GM19240 (cell line): ENCODE measurements around the gene ARL4C.
A peak's percentile ranks its signal among the peaks of the same experiment; 100 is the strongest.

Source experiments
- DNase-seq: peaks from one replicate; pipeline ENCODE4 v3.0.0; 2011; ENCODE audit warnings: low spot score; ENCODE audit not compliant: insufficient read length

Gene ARL4C, protein sequence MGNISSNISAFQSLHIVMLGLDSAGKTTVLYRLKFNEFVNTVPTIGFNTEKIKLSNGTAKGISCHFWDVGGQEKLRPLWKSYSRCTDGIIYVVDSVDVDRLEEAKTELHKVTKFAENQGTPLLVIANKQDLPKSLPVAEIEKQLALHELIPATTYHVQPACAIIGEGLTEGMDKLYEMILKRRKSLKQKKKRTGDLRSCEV

DNA sequence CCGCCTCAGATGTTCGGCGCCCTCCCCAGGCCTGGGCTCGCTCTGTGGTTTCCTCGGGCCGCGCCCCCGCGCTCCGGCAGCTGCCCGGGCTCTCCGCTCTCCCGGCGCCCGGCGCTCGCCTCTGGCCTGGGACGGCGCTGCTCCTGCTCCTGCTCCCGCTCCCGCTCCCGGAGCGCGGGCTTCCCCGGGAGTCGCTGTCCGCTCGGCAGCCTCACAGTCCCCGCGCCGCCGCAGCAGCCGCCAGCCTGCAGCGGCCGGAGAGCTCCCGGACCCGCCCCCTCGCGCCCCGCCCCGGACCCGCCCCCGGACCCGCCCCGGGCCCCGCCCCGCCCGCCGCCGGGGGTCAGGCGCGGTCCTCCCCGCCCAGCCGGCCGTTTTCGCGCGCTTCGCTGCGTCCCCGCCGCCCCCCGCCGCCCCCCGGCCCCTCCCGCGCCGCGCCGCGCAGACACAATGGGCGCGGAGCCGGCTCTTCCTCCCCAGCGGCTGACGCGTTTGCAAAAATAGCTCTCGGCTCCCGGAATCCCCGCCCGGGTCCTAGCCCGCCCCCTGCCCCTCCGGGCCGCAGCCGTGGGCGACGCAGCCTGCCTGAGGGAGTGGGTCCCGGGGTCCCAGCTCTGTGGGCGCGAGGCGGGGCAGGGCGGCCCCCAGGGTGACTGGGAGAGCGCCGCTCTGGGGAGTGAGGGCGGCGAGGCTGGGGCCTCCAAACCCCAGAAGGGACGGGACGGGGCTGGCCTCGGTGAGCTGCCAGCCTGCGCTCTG is at the start of gene ARL4C:
ARL4C (minus strand) TSS at position 247 of the 759 bp plus-strand sequence. CDS start 495 bp downstream, outside the sequence.
- DNase-seq: peak; percentile 44

DNA sequence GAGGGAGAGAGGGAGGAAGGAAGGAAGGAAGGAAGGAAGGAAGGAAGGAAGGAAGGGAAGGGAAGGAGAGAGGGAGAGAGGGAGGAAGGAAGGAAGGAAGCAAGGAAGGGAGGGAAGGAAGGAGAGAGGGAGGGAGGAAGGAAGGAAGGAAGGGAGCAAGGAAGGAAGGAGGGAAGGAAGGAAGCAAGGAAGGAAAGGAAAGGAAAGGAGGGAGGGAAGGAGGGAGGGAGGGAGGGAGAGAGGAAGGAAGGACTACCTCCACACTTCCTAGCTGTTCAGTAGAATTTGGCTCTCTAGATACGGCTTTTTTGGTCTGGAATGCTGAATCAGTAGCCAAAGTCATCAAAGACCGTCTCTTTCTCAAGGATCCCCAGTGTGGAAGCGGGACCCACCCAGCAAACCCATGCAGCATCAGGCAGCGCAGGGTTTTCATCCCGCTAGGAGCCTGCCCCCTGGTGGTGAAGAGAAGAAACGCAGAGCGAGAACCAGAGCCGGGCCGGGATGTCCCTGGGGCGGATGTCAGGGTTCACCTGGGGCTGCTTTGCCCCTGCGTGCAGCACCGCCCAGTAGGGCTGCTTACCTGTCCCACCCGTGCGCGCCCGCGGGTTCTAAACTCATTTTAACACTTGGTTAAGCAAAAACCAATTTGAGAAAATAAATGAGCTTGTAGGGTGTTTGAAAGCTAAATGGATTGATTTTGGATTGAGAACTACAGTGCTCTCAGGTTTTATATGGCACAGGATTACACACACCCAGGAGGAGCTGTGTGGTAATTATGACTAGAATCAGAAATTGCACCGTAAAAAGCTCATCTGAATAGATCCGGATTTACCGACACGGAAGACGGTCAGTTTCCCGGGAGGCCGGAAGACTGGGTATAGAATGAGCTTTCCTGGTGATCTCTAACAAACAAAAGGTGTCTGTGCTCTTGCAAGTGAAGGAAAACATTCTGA is 48.1 kb upstream of the ARL4C start:
- peak; percentile 67 for DNase-seq

DNA sequence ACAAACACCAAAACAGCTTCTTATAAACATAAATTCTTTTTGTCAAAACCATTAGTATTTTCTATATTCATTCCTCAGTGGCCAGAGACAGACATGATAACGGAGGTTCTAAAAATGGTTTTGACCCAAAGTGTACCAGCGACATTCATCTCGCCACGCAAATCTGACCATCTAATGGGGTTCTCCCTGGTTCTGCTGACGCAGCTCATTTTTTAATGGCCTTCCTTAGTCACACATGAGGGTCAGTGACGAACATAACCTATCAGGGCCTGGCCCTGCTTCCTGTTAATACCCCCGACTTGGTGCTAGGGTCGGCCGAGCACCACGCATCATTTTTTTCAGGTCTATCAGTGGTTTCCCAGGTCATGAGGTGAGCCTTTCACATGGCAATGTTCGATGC is 45.9 kb upstream of the ARL4C start:
- no peak for DNase-seq

DNA sequence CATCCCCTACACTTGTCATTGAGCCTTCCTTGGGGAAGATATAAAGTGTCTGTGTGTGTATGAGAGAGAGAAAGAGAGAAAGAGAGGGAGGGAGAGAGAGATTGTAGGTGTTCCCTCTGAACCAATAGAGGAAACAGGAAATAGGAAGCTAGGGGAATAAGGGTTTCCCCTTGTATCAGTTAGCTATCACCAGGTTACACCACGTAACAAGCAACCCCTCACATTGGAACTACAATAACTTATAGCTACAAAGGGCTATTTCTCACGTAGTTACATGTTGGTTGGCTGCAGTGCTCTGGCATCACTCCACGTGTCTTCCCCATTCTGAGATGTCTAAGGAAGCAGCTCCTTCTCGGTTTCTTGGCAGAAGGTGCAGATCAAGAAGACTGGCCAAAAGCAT is 41.0 kb upstream of the ARL4C start:
- DNase-seq: no peak

DNA sequence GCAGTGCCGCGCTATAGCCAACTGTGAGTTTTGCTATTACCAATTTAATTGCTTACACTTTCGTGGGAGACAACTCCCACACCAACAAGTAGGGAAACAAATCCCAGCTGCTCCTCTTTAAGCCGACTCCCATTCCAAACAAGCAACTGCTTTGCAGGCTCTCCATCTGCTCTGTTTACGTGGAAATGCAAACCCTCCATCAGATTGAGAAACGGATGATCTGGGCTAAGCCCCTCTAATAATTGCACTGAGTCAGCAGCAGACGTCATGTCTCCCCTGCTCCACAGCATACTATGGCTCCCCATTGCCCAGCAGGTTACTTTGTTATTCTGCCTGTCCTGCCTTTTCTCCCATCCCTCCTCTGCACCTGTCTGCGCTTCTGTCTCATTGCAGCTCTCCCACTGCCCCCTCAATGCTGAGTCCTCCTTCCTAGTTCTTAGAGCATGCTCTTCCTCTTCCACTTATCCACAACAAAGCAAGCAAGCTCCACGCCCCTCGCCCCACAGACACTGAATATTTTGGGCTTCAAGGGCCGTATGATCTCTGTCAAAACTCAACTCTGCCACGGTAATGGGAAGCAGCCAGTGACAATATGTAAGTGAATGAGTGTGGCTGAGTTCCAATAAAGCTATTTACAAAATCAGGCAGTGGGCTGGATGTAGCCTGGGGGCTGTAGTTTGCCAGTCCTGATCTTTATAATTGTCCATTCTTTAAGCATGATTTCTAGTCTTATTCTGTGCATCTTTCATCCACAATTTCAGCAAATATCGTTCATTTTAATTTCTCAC is 39.5 kb upstream of the ARL4C start:
- DNase-seq: no peak

DNA sequence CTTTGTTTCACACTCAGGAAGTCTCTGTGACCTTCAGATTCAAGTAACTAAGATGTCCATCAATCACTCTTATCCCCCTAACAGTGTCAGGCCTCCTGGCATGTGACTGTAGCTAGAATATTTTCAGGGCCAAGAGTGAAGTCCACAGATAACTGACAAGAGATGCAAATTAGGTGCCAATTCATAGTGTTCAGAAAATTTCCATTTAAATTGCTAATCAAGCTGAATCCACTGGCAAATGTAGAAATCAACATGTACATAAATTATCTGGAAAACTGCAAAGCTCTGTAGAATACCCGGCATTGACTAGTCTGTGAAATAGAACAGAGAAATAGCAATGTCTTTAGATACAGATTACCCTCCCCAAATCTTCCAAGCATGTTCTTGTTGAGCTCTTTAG is 38.6 kb upstream of the ARL4C start:
- no peak for DNase-seq

DNA sequence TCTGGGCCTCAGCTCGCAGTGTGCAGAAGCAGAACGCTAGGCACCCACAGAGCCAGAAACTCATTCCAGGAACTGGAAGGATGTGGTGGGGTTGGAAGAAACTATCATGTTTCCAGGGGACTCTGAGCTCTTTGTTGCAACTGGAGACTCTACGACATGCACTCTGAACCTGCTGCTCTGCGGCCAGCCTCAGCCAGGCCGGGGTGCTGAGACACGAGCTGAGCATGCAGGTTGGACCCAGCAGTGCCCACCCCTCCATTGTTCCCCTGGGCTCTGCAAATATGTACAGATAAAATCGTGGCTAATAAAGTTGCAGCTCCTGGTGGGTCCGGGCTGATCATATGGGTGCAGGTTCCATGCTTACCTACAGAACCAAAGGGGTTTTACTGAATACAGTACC is 37.6 kb upstream of the ARL4C start:
- DNase-seq: no peak

DNA sequence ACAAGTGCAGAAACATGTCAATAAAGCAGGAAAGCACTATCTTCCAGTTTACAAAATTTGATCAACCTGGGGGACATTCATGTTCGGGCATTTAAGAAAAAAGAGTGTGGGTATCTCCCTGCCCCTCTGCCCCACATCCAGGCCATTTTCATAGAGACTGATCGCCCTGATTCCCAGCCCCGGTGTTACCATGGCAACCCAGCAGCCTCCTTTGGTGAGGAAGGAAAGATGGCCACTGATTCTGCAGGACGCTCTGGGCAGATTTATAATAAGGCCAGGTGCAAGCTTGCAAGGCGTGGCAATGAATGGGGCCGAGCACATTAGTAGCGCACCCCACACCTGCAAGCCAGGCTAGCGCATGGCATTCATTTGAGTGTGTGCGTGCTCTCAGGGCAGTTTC is 36.7 kb upstream of the ARL4C start:
- DNase-seq: no peak

DNA sequence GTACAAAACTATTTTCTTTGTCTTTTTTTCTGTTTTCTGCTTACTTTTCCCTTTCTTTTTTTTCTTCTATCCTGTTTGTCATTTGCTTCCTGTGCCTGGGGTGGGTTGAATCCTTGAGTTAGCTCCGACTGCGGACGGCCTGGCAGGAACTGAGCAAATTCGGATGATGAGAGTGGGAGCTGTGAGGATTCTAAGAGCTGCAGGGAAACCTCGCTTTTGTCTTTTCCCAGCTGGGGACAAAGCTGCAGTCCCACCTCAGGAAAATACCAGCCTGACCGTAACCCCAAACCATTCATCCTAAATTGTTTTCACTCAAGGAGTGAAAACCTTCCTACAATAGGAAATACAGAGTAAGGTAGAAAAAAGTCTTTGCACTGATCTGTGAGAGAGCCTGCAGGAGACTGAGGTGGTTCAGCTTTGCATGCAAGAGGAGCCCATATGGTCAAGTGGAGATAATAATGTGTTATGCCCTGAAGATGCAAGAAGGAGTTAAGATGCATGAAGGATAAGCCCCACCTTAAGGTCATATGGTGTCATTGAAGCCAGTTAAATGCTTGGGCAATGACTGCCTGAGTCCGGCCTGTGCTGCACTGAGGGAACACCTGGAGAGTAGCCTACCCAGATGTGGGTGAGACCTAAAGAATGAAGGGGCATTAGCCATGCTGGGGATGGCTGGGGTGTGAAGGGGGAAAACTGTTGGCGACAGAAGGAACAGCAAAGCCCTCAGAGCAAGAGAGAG is 31.7 kb upstream of the ARL4C start:
- no peak for DNase-seq

DNA sequence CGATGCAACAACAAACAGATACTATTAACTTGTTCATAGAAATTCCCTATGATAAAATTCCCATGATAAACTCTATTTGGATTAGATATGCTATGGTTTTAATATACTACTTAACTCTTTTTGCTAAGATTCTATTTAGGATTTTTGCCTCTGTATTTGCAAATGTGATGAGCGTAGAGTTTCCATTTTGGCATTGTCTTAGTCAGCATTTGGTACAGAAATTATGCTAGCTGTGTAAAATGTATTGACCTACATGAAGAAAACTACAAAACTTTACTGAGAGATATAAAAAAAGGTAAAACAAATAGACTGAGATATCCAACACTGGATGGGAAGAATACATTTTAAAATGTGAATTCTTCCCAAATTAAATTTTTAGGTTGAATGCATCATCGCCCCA is 29.8 kb upstream of the ARL4C start:
- no peak for DNase-seq

DNA sequence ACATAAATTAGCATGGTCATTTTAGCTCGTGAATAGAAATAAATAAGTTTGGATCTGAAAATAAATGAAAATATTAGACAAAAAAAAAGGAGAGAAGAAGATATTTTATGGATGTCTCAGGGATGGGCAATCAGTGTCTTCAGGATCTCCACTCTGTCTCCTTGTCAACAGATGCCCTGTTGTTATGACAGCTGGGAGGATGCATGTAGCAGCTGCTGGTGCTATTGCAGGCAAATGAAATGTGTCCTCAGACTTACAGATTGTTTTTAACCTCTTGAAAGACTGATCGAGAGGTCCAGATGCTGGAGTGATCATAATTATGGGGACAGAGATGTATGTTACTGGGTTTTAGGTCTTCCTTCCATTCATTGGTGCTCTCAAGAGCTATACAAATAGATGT is 24.7 kb upstream of the ARL4C start:
- DNase-seq: no peak

DNA sequence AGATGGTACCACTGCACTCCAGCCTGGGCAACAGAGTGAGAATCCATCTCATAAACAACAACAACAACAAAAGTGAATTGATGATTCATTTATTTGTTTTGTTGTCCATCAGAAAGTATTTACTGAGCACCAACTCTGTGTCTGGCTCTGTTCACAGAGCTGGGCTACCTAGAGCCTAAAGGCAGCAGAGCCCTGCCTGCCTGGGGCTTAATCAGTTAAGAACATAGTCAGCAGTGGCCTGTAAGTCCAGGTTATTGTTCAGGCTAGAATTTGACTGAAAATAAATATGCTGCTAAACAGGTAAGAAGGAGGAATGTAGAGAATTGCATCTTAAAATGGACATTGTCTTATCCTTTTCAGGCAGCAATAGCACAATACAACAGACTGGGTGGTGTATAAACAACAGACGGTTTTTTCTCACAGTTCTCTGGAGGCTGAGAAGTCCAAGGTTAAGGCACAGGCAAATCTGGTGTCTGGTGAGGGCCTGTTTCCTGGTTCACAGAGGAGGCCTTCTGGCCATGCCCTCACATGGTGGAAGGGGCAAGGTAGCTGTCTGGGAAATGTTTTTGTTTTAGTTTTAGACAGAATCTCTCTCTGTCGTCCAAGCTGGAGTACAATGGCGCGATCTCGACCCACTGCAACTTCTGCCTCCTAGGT is 22.2 kb upstream of the ARL4C start:
- no peak for DNase-seq

DNA sequence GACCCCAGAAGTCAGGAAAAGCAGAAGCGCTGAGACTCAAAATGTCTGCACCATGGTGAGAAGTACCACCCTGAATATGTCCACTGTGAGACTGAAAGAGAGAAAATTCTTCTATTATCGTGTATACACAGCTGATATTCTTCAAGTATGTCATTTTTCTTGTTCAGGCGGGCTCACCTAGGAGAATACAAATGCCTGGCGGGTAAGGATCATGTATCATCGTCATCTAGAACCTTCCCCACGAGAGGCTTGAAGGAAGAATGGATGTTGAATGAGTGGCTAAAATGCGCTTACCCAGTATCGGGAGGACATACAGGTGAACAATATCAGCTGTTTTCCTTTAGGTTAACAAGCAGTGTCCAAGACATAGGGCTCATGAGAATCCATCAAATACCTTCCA is 21.1 kb upstream of the ARL4C start:
- DNase-seq: no peak

DNA sequence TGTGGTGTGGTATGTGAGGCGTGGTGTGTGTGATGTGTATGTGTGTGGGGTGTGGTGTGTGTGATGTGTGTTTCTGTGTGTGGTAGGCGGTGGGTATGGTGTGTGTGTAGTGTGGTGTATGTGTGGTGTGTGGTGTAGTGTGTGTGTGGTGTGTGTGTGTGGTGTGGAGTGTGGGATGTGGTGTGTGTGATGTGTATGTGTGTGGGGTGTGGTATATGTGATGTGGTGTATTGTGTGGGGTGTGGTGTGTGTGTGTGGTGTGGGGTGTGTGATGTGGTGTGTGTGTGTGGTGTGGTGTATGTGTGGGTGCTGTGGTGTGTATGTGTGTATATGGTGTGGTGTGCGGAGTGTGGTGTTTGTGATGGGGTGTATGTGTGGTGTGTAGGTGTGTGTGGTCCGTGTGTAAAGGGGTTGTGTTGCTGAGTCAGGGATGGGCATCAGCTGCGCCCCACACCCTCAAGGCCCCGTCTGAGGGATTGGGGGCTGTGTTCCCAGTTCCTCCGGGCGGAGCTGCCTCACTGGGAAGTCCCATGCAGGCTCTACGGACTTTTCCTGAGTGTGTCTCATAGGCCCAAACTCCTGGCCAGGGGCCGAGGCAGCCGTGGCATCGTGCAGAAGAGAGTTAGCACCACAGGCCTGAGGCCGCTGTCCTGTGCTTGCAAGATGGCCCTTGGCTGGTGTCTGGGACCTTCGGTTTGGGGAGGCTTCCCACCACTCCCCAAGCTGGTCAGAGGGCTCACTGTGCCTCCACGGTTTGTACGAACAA is 18.2 kb upstream of the ARL4C start:
- no peak for DNase-seq

DNA sequence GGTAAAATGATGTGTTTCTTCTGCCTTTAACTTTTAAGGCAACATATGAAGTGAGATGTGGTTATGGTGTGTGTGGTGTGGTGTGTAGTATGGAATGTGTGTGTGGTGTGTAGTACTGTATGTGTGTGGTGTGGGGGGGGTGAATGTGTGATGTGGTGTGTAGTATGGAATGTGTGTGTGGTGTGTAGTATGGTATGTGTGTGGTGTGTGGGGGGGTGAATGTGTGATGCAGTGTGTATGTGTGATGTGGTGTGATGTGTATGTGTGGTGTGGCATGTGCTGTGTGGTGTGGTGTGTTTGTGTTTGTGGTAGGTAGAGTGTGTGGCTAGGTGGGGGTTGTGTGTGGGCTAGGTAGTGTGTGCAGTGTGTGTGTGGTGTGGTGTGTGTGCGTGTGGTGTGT is 17.2 kb upstream of the ARL4C start:
- no peak for DNase-seq

DNA sequence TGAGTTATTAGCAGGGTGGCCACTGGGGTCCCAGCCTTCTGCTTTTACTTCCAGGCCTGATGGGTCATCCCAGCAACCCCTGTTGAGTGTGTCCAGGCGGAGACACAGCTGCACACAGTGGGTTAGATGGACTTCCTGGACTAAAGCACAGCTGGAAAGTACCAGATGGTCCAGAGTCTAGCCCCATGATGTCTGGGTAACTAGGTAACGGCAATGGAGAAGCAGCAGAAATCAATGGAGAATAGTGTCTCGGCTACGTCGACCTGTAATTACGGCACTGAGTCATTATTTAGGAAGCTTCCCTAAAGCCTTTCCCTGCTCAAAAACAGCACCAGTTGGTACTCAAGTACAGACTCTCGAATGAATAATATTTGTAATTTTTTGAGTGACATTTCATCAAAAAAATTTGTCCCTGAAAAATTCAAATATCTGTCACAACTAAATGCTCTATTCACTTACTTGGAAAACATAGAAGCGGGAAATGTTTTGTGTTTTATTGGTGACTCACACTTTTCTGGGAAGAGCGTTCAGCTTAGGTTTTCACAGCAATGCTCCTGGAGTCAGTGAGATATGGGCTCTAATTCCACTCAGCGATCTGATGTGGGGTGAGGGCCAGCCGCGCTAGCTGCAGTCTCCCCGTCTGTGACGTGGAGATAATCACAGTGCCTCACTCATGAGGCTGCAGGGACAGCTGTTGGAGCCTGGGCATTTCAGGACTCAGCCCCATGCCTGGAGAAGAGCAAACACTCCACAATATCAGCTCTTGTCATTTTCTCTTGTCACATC is 16.2 kb upstream of the ARL4C start:
- DNase-seq: no peak

DNA sequence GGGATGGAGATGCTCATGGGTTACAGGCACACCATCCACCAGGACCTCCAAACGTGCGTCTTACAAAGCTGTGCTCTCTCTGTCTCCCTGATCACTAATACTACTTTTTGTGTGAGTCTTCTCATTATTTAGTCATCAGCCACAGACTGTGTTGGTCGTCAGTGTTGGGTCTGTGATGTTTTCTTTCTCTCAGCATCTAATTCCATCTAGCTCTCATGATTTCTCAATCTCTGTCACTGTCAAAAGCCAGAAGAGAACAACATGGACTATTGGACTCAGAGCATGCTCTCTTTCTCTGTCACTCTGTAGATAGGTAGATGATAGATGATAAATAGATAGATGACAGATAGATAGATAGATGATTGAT is 6.0 kb upstream of the ARL4C start:
- DNase-seq: no peak

DNA sequence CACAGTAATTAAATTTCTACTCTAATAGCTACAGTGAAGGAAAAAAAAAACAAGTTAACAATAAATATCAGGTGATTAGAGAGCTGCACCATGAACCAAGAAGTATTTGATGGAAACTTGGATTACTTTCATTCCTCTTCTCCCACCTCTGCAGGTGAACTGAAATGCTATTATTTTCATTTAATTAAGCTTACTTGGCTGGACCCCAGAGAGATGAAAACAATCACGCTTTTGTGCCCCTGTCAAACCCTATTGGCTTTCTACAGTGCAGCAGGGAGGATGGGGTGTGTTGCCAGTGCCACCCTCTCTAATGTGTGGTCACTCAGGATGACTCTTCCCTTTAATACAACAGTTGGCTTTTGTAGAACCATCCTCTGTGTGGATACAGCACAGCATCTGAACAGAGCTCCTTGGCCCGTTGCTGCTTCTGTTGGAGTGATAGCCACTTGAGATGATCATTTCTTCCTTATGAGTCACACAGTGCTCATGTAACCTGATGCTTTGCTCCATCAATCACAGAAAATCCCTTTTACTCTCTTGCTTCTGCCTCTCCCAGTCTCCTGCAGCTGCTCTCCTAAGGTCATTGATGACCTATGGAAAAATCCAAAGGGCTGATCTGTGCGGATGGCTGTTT is 5.5 kb upstream of the ARL4C start:
- DNase-seq: no peak
